Frontal cortex (tissue), 4 donors: ENCODE measurements around the gene RWDD3. TPM values are rescaled to one million over a fixed set of nuclear protein-coding genes. Genes with fewer than 3 reads are reported as not detected.

Source experiments
- DNase-seq, 2 donors: peaks; one replicate each; pipeline ENCODE4 v3.0.0; 2012; ENCODE audit warnings: low spot score in 2 of 2
- FAIRE-seq: peaks from 2 replicates; lab custom pipeline; 2012; peaks lifted over from hg19 to GRCh38; lab: Jason Lieb, UNC
- total RNA-seq: library from RNA; depleted of rRNA; stranded (reverse); fragments of >200 nt; gene quantifications from one replicate; pipeline ENCODE4 v1.2.3, GENCODE V29; 2014
- donor health status: control.
- donor health status: control.
- donor health status: control.

The RWDD3 gene
- total RNA-seq, 1 donor from 2014 or later = 15.9 TPM

DNA sequence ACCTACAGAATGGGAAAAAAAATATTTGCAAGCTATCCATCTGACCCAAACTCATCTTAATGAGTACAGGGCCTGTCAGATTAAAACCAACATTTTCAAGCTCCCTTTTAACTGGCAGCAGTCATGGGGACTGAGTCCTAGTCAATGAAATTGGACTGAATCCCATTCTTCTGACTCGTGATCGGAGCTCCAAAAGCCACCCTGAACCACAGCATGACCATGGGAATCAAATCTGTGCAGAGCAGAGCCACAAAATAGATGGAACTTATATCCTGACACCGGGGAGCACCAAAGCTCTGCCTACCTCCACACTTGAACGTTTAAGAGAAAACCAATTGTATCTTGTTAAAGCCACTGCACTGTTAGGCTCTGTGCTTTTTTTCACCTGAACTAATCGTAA lies 5.0 kb upstream of the RWDD3 start:
- DNase-seq (no peak), FAIRE-seq (no peak)

DNA sequence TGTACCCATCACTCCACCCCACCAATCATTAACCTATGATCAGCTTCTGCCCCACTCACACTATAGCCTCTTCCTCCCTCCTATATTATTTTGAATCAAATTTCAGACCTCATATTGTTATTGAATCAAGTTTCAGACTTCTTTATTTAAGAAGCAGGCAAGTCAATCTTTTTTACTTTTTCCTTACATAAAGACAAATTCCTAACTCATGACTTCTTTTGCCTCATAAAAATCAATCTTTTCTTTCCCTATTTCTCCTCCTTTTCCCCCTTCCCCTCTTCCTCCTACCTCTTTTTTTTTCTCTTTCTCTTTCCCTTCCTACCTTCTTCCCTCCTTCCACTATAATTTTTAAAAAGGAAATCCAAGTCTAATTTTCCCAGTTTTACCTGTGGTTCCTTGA lies 4.3 kb upstream of the RWDD3 start:
- DNase-seq (no peak), FAIRE-seq (no peak)

- no peak for FAIRE-seq
Measured at GRCh38 chr1:95230256-95230655, 3.8 kb upstream of the RWDD3 start.

DNA sequence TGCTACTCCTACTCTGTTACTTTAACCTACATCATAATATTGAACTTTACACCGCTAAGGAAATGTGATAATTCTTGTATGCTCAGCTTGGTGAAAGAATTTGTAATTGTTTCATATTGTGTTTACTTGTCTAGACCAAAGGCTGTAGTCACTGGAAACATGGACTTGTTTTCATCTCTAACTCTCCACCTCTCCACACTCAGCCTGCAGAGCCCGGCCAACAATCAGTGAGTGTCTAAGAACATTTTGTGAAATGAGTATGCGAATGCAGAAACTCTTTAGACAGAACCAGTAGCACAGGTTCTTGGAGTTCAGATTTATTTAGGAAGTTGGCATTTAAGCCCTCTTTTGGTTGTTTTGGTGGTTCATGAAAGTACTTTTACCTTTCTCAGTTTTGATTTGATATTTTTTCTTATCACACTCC lies 3.2 kb upstream of the RWDD3 start:
- DNase-seq = no peak
- FAIRE-seq = no peak

More at GRCh38 chr1:95230256-95230655, 3.8 kb upstream of the RWDD3 start:
- DNase-seq = no peak

- FAIRE-seq (no peak), DNase-seq (no peak)
Measured at GRCh38 chr1:95232646-95233318, 1.2 kb upstream of the RWDD3 start.

- FAIRE-seq = no peak
Measured at GRCh38 chr1:95233319-95233736, 682 bp upstream of the RWDD3 start.

DNA sequence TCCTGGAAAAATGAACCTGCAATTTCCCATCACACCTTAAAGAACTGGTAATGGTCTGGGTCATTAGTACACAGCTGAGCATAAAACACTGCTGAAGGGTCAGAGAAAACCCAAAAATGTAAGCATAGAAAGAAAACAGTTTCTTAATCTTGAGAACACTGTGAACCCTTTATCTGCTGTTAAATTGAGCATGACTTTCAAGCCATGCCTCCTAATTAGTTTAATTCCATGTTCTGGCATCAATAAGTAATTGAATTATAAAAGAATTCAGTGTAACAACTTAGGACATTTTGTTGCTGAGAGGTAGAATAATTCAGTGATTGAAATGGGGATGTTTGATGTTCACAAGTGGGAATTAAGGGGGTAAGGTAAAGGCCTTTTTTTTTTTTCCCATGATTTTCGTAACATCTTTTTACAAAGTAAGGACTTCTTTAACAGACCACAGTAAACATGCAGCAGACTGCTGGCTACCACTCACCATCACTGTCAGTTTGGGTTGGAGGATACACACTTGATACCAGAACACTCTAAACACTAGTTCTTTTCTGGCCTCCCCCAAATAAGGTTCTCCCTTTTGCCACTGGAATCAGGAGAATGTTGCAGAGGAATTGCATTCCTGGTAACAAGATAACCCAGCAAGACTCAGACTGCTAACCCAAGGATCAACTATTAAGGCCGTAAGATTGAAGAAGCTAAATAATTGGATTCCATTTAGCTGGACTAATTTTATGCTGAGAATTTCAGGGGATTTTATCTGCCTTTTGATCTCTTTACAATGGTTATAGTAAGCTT lies 3.0 kb downstream of the RWDD3 start:
- DNase-seq = no peak
- no peak for FAIRE-seq

More at GRCh38 chr1:95233319-95233736, 682 bp upstream of the RWDD3 start:
- DNase-seq = peak in 1 of 2 donors; percentile 41

DNA sequence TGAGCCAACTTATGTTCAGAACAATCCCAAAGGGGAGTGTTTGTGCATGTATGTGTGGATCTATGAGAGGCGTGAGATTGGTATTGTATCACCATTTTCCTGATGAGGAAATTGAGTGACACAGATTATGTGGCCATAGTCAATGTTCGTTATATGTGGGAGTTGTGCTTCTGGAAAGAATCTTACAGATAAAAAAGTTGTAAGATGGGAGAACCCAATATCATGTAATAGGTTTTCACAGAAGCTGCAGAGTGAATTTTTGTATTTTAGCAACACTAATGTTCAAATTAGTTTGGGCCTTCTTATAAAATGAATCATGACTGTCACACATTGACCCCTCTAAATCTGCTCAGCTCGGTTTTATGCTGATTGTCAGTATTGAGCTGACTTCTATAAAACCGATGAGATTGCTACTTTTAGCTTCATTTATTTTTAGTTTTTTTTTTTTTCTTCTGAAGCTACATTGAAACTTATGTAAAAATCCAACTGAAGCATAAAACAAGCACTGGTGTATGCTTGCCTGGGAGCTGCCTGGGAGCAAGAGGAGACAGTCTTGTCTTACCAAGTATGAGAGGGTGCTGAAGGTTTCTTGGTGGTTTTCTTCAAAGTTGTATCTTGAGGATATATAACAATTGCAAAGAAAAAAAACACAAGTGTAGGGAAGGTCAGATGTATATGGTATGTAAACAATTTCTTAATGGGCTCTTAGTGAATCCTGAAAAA lies 4.1 kb downstream of the RWDD3 start:
- DNase-seq (no peak), FAIRE-seq (no peak)

DNA sequence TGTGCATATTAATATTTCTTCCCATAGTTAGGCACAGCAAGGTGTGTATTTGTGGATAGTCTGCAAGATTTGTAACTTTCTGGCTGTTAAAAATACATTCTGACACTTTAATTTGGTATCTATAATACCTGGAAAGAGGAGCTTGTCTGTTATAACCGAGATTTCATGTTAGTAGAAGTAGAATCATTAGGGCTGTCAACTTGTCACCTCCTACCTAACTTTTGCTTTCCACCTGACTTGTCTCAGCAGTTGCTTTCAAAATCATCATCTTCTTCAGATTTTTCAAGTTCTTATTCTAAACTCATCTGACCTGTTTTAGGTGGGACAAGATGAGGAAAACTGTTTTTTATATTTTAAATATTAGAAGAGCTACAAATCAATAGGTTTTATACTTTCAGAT lies 11.0 kb downstream of the RWDD3 start:
- no peak for DNase-seq
- no peak for FAIRE-seq

- DNase-seq = no peak
- FAIRE-seq = no peak
Measured at GRCh38 chr1:95246511-95246910, 12.5 kb downstream of the RWDD3 start.

DNA sequence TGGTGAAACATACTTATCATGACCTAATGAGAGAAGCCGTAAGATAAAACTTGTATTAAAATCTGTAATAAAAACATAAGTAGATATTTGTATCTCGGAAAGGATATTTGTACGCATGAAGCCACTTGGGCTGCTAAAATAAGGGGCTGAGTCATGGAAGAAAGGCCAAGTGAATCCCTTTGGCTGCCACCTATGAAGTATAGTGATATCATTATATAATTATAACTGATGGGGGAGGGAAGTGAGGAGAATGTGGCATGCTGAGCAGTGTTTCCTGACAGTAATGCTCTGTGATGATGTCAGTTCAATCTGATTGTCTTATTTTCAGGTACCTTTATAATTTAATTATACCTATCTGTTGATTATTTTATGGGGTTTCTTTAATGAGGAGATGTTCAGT lies 13.6 kb downstream of the RWDD3 start:
- DNase-seq (no peak), FAIRE-seq (no peak)

- FAIRE-seq (no peak), DNase-seq (no peak)
Measured at GRCh38 chr1:95249916-95250315, 15.9 kb downstream of the RWDD3 start.

- FAIRE-seq (no peak), DNase-seq (no peak)
Measured at GRCh38 chr1:95252422-95252821, 18.4 kb downstream of the RWDD3 start.

DNA sequence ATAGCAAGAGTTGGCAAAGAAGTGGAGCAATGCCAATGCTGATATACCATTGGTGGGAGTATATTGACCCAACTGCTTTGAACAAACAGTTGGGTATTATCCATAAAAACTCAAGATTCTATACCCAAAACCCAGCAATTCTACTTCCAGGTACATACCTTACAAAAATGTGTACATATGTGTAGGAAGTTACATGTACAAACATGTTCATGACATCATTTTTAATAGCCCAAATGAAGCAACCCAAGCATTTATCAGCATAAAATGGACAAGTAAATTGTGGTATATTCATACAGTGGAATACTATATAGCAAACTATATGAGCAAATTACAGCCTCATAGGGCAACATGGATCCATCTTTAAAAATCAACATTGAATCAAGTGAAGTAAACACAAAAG lies 20.9 kb downstream of the RWDD3 start:
- DNase-seq (no peak), FAIRE-seq (no peak)

- no peak for FAIRE-seq
Measured at GRCh38 chr1:95255826-95256225, 21.8 kb downstream of the RWDD3 start.

DNA sequence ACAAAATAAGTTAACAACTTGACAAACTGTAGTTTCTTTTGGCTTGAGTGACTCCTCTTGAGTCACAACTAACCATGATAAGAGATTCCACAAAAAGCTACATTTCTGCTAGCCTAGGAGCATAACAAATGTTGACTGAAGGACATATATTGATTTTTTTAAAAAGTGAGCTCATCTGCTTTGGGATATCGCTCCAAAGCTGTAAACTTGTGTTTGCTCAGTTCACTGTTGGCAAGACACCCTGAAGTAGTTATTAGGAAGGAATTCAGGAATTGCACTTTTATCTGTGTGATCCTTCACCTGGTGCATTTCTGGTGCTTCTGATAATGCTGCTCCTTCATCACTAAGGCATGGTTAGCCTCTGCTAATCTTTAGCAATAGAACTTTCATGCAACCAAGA lies 23.7 kb downstream of the RWDD3 start:
- DNase-seq (no peak), FAIRE-seq (no peak)

More at GRCh38 chr1:95255826-95256225, 21.8 kb downstream of the RWDD3 start:
- DNase-seq = no peak

DNA sequence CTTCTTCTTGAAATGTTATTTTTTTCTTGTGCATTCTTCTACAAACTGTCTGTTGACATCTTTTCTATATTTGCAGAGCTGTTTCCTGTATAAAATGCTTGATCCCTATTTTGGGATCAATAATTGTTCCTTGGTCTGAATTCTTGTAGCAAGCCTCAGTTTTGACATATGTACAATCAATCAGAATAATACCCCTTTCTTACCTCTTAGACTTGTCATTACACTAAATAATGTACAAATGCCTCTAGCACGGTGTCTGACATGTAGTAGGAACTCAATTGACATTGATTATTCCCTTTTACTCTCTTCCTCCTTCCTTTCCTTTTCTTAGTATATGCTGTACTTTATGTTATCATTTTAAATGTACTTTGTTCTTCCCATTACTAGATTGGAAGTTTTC lies 25.2 kb downstream of the RWDD3 start:
- FAIRE-seq = no peak
- DNase-seq = no peak

- FAIRE-seq (no peak), DNase-seq (no peak)
Measured at GRCh38 chr1:95262913-95263312, 28.9 kb downstream of the RWDD3 start.

DNA sequence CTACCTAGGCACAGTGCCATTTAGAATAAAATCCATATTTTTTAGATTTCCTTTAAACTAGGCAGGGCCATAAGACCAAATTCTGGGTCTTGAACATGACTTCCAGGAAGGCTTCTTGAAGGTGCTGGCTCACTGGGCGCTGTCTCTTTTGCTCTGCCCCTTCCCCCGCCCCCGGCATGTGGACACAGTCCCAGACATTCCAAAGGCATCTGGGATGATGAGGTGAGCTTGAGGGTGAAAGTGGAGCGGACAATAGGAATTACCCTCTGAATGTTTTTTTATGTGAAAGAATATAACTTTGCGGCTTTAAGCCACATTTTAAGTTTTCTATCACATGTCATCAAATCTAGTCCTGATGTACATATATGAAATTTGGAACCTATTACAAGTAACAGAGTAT lies 29.4 kb downstream of the RWDD3 start:
- FAIRE-seq (no peak), DNase-seq (no peak)

- DNase-seq = no peak
- FAIRE-seq = no peak
Measured at GRCh38 chr1:95265106-95265505, 31.1 kb downstream of the RWDD3 start.

GRCh38 chr1:95276429-95276828 lies 42.4 kb downstream of the RWDD3 start:
- FAIRE-seq = no peak

More at GRCh38 chr1:95276429-95276828, 42.4 kb downstream of the RWDD3 start:
- no peak for DNase-seq
